DMS153 (cell line): ENCODE data around the gene IQCM.

Experiments
- DNase-seq: peaks from one replicate; lab custom pipeline; 2025; lab: John Stamatoyannopoulos, UW

The IQCM gene

GRCh38 chr4:149781150-149781549 lies 34.5 kb downstream of the IQCM start:
- no peak for DNase-seq

GRCh38 chr4:149768477-149768876 lies 47.2 kb downstream of the IQCM start:
- no peak for DNase-seq

- no peak for DNase-seq
These were observed 49.5 kb downstream of the IQCM start for GRCh38 chr4:149766135-149766534.

- no peak for DNase-seq
These were observed 50.0 kb downstream of the IQCM start for GRCh38 chr4:149765630-149766029.

GRCh38 chr4:149755969-149756368 lies 59.7 kb downstream of the IQCM start:
- no peak for DNase-seq

- no peak for DNase-seq
These were observed 61.1 kb downstream of the IQCM start for GRCh38 chr4:149754526-149754925.

GRCh38 chr4:149752729-149753128 lies 62.9 kb downstream of the IQCM start:
- no peak for DNase-seq

- no peak for DNase-seq
These were observed 64.5 kb downstream of the IQCM start for GRCh38 chr4:149751174-149751573.

GRCh38 chr4:149749784-149750183 lies 65.9 kb downstream of the IQCM start:
- no peak for DNase-seq

- no peak for DNase-seq
These were observed 68.0 kb downstream of the IQCM start for GRCh38 chr4:149747646-149748045.

GRCh38 chr4:149746276-149746675 lies 69.4 kb downstream of the IQCM start:
- no peak for DNase-seq

GRCh38 chr4:149741186-149741831 lies 74.3 kb downstream of the IQCM start:
- no peak for DNase-seq

GRCh38 chr4:149738156-149738555 lies 77.5 kb downstream of the IQCM start:
- DNase-seq, result no peak

GRCh38 chr4:149735796-149736195 lies 79.8 kb downstream of the IQCM start:
- DNase-seq, result no peak

GRCh38 chr4:149728444-149728843 lies 87.2 kb downstream of the IQCM start:
- no peak for DNase-seq

- DNase-seq, result no peak
These were observed 88.0 kb downstream of the IQCM start for GRCh38 chr4:149727663-149728062.

GRCh38 chr4:149723065-149723464 lies 92.6 kb downstream of the IQCM start:
- no peak for DNase-seq

GRCh38 chr4:149719806-149720205 lies 95.8 kb downstream of the IQCM start:
- no peak for DNase-seq

- DNase-seq, result no peak
These were observed 96.3 kb downstream of the IQCM start for GRCh38 chr4:149719357-149719756.

- no peak for DNase-seq
These were observed 97.1 kb downstream of the IQCM start for GRCh38 chr4:149718500-149718899.

- DNase-seq, result no peak
These were observed 98.9 kb downstream of the IQCM start for GRCh38 chr4:149716728-149717127.

- no peak for DNase-seq
These were observed 99.6 kb downstream of the IQCM start for GRCh38 chr4:149715822-149716585.

- no peak for DNase-seq
These were observed 102.6 kb downstream of the IQCM start for GRCh38 chr4:149713031-149713430.
